T-helper 2 cell (primary cell): Measurements from ENCODE around the gene DPH7.
"Not testable (repeated sequence)": the region's sequence is repeated elsewhere in the genome, so short reads cannot be mapped to it uniquely, and the experiment has no call there.

ENCODE experiments used
- DNase-seq, 5 experiments: peaks; one replicate each; pipeline versions ENCODE4 v3.0.0 to v3.0.0-alpha.2; 2012 to 2022

DPH7 gene

DNA sequence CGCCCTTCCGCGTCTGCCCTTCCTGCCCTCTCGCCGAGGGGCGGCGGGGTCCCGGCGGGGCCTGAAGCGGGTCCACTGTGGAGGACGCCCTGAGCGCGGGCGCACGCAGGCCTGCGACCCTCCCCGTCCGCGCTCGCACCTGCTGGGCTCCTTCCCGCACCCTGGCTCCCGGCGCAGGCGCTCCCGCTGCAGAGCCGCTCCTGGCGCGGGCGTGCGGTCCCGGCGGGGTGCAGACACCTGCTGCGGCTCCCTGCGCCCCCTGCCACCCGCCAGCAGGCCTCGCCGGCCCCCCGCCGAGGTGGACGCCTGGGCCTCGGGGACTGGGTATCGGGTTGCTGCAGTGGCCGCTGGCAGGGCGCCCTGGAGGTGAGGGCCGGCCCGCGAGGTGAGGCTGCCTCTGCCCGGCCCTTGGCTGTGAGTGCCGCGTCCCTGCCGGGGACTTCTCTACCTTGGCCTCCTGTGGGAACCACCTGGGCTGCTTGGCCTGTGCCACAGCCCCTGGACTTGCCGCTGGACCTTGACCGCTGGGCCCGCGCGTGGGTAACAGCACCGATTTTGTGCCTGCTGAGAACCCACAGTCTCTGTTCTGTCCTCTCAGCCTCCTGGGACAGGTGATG lies 27.4 kb upstream of the DPH7 start:
- DNase-seq: peak in 1 of 5 experiments; percentile 38

DNA sequence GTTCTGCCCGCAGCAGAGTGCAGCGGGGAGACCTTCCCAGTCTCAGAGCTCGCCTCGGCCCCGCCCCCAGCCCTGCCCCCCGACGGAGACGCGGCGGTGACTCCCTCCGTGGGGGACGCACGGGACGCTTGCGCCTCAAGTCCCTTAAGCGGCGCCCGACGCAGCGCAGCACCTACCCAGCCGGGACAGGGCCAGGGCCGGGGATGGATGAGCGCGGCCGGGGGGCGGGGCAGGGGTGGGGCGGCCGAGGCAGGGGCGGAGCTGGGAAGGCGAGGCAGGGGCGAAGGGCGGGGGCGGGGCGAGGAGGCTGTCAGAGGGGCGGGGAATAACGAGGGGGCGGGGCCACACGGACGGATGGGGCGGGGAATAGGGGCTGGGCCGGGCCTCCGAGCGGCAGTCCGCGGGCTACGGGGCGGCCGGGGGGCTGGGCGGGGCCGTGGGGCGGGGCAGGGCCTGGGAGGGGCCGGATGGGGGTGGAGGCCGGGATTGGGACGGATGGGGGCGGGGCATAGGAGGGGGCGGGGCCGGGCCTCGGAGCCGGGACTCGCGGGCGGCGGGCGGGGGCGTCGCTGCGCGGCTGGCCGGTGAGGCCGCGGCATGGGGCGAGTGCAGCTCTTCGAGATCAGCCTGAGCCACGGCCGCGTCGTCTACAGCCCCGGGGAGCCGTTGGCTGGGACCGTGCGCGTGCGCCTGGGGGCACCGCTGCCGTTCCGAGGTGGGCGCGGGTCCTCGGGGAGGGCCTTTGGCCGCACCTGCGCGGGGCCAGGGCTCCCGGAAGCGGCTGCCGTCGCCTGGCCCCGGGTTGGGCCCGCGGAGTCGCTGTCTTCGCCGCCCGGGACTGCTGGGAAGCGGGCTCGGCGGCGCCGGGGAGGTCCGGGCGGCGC lies 26.6 kb upstream of the DPH7 start, which contains the start of gene ARRDC1:
ARRDC1 (plus strand) TSS at position 566 of the 884 bp plus-strand sequence; CDS start at position 598, 32 bp downstream.
- peak; percentile 85 to 98 (median 88) for DNase-seq

- no peak for DNase-seq
These were observed 25.8 kb upstream of the DPH7 start for GRCh38 chr9:137604345-137605086.

GRCh38 chr9:137603879-137604278 lies 25.2 kb upstream of the DPH7 start:
- no peak for DNase-seq

GRCh38 chr9:137602661-137603060 lies 23.9 kb upstream of the DPH7 start:
- DNase-seq: no peak

- DNase-seq: no peak
These were observed 20.2 kb upstream of the DPH7 start for GRCh38 chr9:137598943-137599342.

GRCh38 chr9:137596577-137596976 lies 17.9 kb upstream of the DPH7 start:
- DNase-seq: not testable (repeated sequence)

DNA sequence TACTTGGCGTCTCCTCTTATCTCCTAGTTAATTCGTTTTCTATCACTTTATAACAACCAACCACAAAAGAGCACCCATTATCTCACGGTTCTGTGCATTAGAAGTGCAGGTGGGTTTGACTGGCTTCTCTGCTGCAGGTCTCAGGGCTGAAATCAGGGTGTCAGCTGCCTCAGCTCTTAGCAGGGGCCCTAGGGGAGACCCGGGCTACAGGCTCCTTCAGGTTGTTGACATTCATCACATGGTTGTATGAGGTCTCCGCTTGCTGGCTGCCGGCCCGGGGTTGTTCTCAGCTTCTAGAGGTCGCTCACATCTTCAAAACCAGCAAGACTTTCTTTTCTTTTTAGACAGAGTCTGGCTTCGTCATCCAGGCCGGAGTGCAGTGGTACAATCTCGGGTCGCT lies 14.5 kb upstream of the DPH7 start:
- DNase-seq: no peak

- no peak for DNase-seq
These were observed 14.0 kb upstream of the DPH7 start for GRCh38 chr9:137592767-137593166.

DNA sequence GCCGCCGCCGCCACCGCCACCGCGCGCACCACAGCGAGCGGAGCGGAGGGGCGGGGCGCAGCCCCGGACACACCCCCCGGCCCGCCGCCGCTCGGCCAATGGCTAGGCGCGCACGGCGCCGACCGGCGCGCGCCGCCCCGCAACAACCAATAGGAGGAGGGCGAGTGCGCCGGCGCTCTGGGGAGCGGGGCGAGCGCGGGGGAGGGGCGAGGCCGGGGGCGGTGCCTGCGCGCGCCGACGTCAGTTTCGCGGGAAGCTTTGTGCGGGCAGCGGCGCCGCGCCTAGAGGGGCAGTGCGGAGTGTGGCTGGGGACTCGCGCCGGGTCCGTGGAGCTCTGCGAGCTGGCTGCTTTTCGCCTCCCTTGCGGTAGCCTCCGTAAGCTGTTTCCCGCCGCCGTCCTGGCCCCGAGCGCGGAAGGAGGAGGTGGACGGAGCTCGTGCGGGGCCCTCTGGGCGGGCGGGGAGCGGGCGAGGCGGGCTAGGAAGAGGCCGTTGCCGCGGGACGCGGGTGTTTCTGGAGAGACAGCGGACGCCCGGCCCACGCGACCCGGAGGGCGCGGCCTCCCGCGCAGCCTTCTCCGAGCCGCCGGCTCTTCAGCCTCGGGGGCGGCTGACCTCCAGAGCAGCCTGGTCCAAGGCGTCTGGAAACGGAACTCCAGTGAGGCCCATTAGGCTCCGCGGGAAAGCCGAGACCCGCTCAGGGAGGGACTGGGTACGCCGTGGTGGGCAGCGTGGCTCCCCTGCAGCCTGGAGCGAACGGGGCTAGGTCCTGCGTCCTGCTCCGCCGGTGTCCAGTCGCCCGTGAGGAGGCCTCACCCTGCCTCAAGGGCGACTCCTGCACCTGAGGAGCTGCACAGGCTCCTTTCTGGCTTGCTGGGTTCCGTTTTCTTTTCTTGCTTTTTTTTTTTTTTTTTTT lies 12.0 kb upstream of the DPH7 start, which contains the start of gene ZMYND19:
ZMYND19 (minus strand) TSS at position 44 of the 915 bp plus-strand sequence. CDS start 249 bp downstream, outside the sequence.
- DNase-seq: peak; percentile 81 to 93 (median 85)

DNA sequence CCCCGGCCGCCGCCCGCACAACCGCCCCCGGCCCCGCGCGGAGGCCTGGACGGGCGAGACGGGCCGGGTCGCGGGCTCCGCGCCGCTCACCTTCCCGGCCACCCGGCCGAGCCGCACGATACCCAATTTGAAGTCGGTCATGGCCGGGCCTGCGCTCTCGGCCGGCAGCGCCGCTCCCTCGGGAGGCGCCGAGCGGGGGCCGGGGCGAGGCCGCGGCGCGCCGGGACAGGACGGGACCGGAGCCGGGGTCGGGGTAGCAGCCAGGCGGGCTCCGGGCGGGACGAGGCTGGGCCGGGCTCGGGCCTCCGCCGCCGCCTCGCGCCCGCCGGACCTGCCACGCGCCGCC lies 11.4 kb upstream of the DPH7 start:
- DNase-seq: no peak

GRCh38 chr9:137589441-137590122 lies 10.9 kb upstream of the DPH7 start:
- DNase-seq: peak in 1 of 5 experiments; percentile 49

GRCh38 chr9:137588891-137589290 lies 10.2 kb upstream of the DPH7 start:
- DNase-seq: no peak

- DNase-seq: no peak
These were observed 9.6 kb upstream of the DPH7 start for GRCh38 chr9:137588311-137588710.

DNA sequence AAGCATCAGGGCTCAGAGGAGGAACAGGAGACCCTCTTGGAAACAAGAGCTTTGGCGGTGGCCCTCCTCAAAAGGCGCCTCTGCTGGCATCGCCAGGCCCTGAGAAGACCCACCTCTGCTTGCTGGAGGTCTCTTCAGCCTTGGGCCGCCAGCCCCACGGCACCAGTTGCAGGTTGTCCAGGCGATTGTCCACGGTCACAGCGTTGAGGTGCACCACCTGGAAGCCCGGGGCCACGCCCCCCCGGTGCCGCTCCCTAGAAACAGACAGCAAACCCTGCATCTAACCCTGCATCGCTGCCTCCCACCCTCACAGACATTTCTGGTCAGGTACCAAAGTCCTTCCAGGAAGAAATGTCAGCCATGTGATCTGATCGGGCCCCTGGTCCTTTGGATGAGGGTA lies 8.1 kb upstream of the DPH7 start:
- DNase-seq: no peak

DNA sequence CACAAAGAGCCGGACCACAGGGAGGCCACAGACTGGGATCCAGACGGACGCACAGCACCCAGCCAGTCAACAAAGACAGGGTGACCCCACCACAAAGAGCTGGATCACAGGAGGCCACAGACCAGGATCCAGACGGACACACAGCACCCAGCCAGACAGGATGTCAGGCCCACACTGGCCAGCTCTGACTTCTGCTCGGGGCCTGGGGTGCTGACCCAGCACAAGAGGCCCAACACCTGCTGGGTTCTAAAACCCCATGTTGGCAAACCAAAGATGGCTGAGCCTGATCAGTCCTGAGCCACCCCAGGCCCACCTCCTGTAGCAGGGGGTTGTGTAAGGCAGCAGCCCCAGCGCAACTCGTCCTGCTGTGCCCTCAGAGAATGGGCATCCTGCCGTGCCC lies 5.2 kb upstream of the DPH7 start:
- DNase-seq: no peak

- no peak for DNase-seq
These were observed 4.6 kb upstream of the DPH7 start for GRCh38 chr9:137583347-137583746.

- peak in 1 of 5 experiments; percentile 39 for DNase-seq
These were observed 3.6 kb upstream of the DPH7 start for GRCh38 chr9:137582286-137582860.

- DNase-seq: no peak
These were observed 2.9 kb upstream of the DPH7 start for GRCh38 chr9:137581361-137582285.

DNA sequence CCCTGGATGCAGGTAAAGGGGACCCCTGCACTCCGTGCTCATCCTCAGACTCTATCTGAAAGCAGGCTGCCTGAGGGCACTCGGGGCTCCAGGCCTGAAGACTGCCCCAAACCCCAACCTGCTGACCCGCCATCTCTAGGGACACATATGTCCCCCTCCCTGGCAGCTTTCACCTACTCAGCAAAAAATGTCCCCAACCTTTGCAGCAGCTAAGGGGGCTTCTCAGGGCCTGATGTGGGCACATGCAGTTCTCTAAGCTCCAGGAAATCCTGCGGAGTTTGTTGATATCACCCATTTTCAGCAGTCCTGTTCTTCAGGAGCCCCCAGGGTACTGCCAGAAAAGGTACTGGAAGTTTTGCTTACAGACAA lies 2.2 kb upstream of the DPH7 start:
- DNase-seq: no peak
